Dermis microvascular lymphatic vessel endothelial cell (primary cell): ENCODE measurements around the gene SPC25. TPM values are rescaled to one million over a fixed set of nuclear protein-coding genes. Genes with fewer than 3 reads are reported as not detected.

Experiments used
- DNase-seq, 2 donors: peaks; one replicate each; pipeline versions ENCODE4 v3.0.0 to v3.0.0-alpha.2; 2010; ENCODE audit warnings: low read depth in 2 of 2
- total RNA-seq: library from RNA; depleted of rRNA; stranded (reverse); fragments of >200 nt; gene quantifications from 2 replicates; pipeline ENCODE4 v1.2.1, GENCODE V29; 2014

The SPC25 gene
- total RNA-seq, 1 donor from 2014 or later: 4.0 TPM

DNA sequence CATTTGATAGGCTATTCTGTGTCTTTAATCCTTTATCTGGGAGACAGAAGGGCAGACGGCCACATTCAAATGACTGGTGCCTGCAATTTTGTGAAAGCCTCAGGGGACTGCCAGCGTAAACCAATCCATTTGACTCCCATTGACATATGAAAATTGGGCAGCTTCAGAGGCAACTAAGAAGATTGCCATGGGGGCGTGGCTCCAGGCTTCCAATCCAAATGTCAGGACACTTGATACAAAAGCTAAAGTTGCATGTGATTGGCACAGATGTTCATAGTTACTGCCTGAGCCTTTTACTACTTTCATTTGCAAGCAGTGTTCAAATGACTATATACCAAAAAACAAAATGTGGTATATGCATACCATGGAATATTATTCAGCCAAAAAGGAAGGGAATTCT, 42.0 kb downstream of the SPC25 start:
- DNase-seq: no peak

GRCh38 chr2:168843253-168843652, 47.0 kb downstream of the SPC25 start:
- no peak for DNase-seq

DNA sequence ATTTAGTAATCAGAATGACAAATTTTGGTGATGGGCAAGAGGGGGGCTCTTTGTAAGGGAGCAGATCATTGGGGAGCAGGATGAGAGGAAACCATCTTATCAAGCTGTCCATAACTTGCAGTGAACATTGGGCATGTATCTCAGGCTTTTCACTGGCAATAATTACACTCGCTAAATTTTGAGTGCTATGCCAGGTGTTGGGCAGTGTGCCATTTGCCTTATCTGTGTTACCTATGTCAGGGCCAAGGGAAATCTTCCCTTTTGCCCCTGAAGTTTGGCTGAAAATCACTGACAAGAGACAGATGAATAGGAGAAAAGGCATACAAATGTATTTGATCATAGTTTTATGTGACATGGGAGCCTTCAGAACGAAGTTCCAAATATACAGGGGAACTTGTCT, 48.8 kb downstream of the SPC25 start:
- no peak for DNase-seq

GRCh38 chr2:168835969-168836368, 54.3 kb downstream of the SPC25 start:
- no peak for DNase-seq

DNA sequence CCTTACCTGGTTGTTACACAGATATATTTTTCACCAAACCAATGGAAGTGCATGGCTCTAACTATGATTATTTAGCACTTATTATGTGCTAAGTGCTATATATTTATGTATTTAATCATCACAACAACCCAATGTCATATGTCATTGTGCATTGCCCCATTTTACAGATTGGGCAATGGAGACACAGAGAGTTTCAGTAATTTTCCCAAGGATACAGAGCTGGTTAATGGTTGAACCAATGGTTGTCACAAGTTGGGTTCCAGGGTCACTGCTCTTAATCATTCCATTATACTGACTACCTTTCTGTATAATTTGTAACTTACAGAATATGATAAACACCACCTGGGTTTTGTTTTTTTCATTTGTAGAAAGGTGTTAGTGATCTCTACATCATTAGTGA, 58.6 kb downstream of the SPC25 start:
- no peak for DNase-seq

DNA sequence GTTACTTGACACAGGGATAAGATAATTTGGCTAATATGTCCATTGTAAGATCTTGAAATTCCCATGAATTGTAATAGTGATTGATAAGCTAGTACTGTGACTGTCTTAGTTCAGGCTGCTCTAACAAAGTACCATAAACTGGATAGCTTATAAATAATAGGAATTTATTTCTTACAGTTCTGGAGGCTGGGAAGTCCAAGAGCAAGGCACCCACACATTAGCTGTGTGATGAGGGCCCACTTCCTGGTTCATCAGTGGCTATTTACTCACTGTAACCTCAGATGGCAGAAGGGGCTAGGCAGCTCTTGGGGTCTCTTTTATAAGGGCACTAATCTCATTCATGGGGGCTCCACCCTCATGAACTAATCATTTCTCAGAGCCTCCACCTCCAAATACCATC, 59.3 kb downstream of the SPC25 start:
- DNase-seq: no peak

GRCh38 chr2:168825126-168825525, 65.1 kb downstream of the SPC25 start:
- DNase-seq: no peak

DNA sequence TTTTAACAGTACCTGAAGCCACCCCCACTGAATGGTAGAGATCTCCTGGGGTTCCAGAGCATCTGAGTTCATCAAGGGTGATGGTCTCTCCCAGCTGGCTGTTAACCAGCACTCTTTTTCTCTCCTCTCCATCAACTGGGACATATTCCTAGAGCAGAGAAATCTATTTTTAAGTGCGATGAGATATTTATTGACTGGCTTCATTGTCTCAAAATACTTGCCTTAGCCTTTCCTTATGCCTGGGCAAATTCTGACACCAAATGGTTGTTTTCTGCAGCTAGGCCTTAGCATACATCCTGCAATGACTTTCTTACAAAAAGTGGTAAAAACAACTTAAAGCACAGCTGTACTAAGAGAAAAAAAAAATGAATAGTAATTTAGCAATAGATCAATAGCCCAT, 68.2 kb downstream of the SPC25 start:
- no peak for DNase-seq

DNA sequence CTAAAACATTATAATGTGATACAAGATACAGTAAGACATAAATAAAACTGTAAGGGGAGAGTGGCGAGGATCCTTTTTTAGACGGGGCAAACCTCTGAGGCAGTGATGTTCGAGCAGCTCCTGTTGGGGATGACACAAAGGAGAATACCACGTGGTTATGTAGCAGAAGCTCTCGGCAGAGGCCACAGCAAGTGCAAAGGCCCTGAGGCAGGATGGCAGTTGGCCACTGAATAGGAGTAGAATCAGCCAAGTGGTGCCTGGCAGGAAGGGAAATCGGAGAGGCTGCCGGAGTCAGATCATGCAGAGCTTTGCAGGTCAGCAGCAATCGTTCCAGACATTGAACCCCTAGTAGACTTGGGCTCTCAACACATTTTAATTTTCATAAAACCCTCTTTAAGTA, 68.7 kb downstream of the SPC25 start:
- DNase-seq: no peak

Other genes with a start within 250 kb of the SPC25 start
- 2.5 and 2.8 TPM in 2 replicates for gene NOSTRIN, start 87.8 kb downstream of the SPC25 start, total RNA-seq
- gene G6PC2, start 10.9 kb upstream of the SPC25 start, total RNA-seq: not detected in 2 replicates
- gene ABCB11, start 140.9 kb upstream of the SPC25 start, total RNA-seq: not detected in 2 replicates
- gene DHRS9, start 179.1 kb upstream of the SPC25 start, total RNA-seq: not detected in 2 replicates